HCT116 (cell line): Measurements from ENCODE around the gene FREM1. TPM values are rescaled to one million over a fixed set of nuclear protein-coding genes. Genes with fewer than 3 reads are reported as not detected.

Experiments used
- ATAC-seq: fragments of 200-7000 bp; cut with Tn5 transposase; 2 replicates; pipeline ENCODE4 v1.9.1; 2020; ENCODE audit warnings: mild to moderate bottlenecking, moderate library complexity
- BruUV-seq: library from RNA; stranded (reverse); fragments of 400-500 nt; replicated peaks from 2 replicates; lab custom pipeline; 2021; lab: Mats Ljungman, UMichigan
- CTCF ChIA-PET: fragments of 300-600 bp; sonication (Branson Sonifier 250); formaldehyde crosslinking; loops from one replicate; lab custom pipeline; 2021; ENCODE audit warnings: antibody characterized with exemption; lab: Charles Lee
- POLR2A ChIA-PET: fragments of 300-600, 350-600 bp; sonication (Branson Sonifier 250); formaldehyde crosslinking; loops from one replicate; lab custom pipeline; 2021; ENCODE audit warnings: antibody characterized with exemption; lab: Charles Lee
- RAD21 ChIA-PET, 2 experiments: fragments of 300-600 bp; sonication (Branson Sonifier 250); formaldehyde crosslinking; loops; one replicate each; lab custom pipeline; 2023; ENCODE audit warnings: low total read pairs in 2 of 2; ENCODE audit not compliant: uncharacterized antibody in 2 of 2, unreplicated experiment in 2 of 2, low non-redundant PET in 1 of 2; lab: Charles Lee
- DNase-seq: peaks from one replicate; pipeline ENCODE4 v3.0.0-alpha.2; 2010; ENCODE audit warnings: low read depth, low spot score
- H2AFZ ChIP-seq: fragments of 200-600 bp; shearing (Covaris generic), sonication (generic); 2 replicates; pipeline ENCODE4 v1.6.1; 2017; ENCODE audit warnings: low read depth, mixed run types, mixed read lengths, antibody characterized with exemption, low read length; ENCODE audit not compliant: poor library complexity, severe bottlenecking
- H3K27ac ChIP-seq: 2 replicates; pipeline ENCODE4 v1.5.1; 2012; ENCODE audit warnings: low read depth, low read length
- H3K27me3 ChIP-seq: fragments of 200-600 bp; sonication (generic); 2 replicates; pipeline ENCODE4 v1.6.1; 2016; ENCODE audit warnings: mixed run types, low read length, mixed read lengths; ENCODE audit not compliant: insufficient read depth
- H3K36me3 ChIP-seq, 2 experiments: fragments of 200-500 bp in 1 of 2; fragments of 200-600 bp in 1 of 2; sonication (Bioruptor generic) in 1 of 2; sonication (generic) in 1 of 2; 2 replicates each; pipeline versions ENCODE4 v1.5.1 to v1.6.1; 2014 to 2016; ENCODE audit warnings: low read length in 2 of 2, inconsistent platforms in 1 of 2, mixed read lengths in 1 of 2, mixed run types in 1 of 2; ENCODE audit not compliant: insufficient read depth in 2 of 2, control insufficient read depth in 1 of 2
- H3K4me1 ChIP-seq, 2 experiments: fragments of 200-600 bp in 1 of 2; sonication (generic) in 1 of 2; 2 replicates each; pipeline versions ENCODE4 v1.5.1 to v1.6.1; 2012 to 2017; ENCODE audit warnings: low read length in 2 of 2, inconsistent platforms in 1 of 2, mild to moderate bottlenecking in 1 of 2, mixed read lengths in 1 of 2, mixed run types in 1 of 2, moderate library complexity in 1 of 2; ENCODE audit not compliant: insufficient read depth in 2 of 2, control insufficient read depth in 1 of 2
- H3K4me2 ChIP-seq: fragments of 200-600 bp; sonication (generic); 2 replicates; pipeline ENCODE4 v1.6.1; 2017; ENCODE audit warnings: mixed run types, low read length, mixed read lengths
- H3K4me3 ChIP-seq, 2 experiments: fragments of 200-600 bp in 1 of 2; sonication (generic) in 1 of 2; replicated peaks in 1 of 2; 2 replicates each; pipeline ENCODE4 v1.5.1; 2011 to 2016; ENCODE audit warnings: low read length in 2 of 2, control low read depth in 1 of 2, low read depth in 1 of 2, mild to moderate bottlenecking in 1 of 2, mixed read lengths in 1 of 2, mixed run types in 1 of 2
- H3K79me2 ChIP-seq: fragments of 200-600 bp; sonication (generic); 2 replicates; pipeline ENCODE4 v1.6.1; 2017; ENCODE audit warnings: mild to moderate bottlenecking, mixed run types, low read length, moderate library complexity, mixed read lengths; ENCODE audit not compliant: insufficient read depth
- H3K9ac ChIP-seq: fragments of 200-600 bp; sonication (generic); 2 replicates; pipeline ENCODE4 v1.6.1; 2016; ENCODE audit warnings: low read length, mixed read lengths
- H3K9me2 ChIP-seq: fragments of 200-600 bp; sonication (generic), shearing (Covaris generic); 2 replicates; pipeline ENCODE4 v1.6.1; 2017; ENCODE audit warnings: mixed run types, mild to moderate bottlenecking, moderate library complexity; ENCODE audit not compliant: insufficient read depth
- H3K9me3 ChIP-seq, 2 experiments: fragments of 200-500 bp in 1 of 2; fragments of 200-600 bp in 1 of 2; sonication (Bioruptor generic) in 1 of 2; sonication (generic) in 1 of 2; 2 replicates each; pipeline ENCODE4 v1.6.1; 2014 to 2017; ENCODE audit warnings: low read length in 2 of 2, mixed read lengths in 2 of 2, inconsistent platforms in 1 of 2, low read depth in 1 of 2, mild to moderate bottlenecking in 1 of 2, mixed run types in 1 of 2, moderate library complexity in 1 of 2; ENCODE audit not compliant: control insufficient read depth in 1 of 2, insufficient read depth in 1 of 2
- H4K20me1 ChIP-seq: fragments of 200-600 bp; sonication (generic), shearing (Covaris generic); 2 replicates; pipeline ENCODE4 v1.6.1; 2017; ENCODE audit warnings: mixed run types, mild to moderate bottlenecking, moderate library complexity; ENCODE audit not compliant: insufficient read depth
- CBX3 ChIP-seq: IDR thresholded peaks from 2 replicates; pipeline ENCODE4 v1.6.1; 2012; ENCODE audit warnings: low read depth
- ELF1 ChIP-seq: IDR thresholded peaks from 2 replicates; pipeline ENCODE4 v1.6.1; 2012; ENCODE audit warnings: low read depth, borderline replicate concordance
- EZH2 ChIP-seq: fragments of 200-600 bp; sonication (generic); IDR thresholded peaks from 2 replicates; pipeline ENCODE4 v1.6.1; 2017; ENCODE audit warnings: antibody characterized with exemption, mixed run types
- JUND ChIP-seq: IDR thresholded peaks from 2 replicates; pipeline ENCODE4 v1.6.1; 2012
- POLR2AphosphoS5 ChIP-seq: IDR thresholded peaks from 2 replicates; pipeline ENCODE4 v1.6.1; 2011; ENCODE audit warnings: mild to moderate bottlenecking, low read depth, low read length, moderate library complexity
- RAD21 ChIP-seq: IDR thresholded peaks from 2 replicates; pipeline ENCODE4 v1.6.1; 2012; ENCODE audit warnings: low read depth, mild to moderate bottlenecking
- SRF ChIP-seq: IDR thresholded peaks from 2 replicates; pipeline ENCODE4 v1.6.1; 2012; ENCODE audit warnings: low read depth
- TCF7L2 ChIP-seq: IDR thresholded peaks from 2 replicates; pipeline ENCODE4 v1.7.0; 2011; ENCODE audit warnings: borderline replicate concordance, inconsistent platforms; ENCODE audit not compliant: insufficient read depth, insufficient read length; ENCODE audit errors: extremely low read depth
- YY1 ChIP-seq: IDR thresholded peaks from 2 replicates; pipeline ENCODE4 v1.6.1; 2011; ENCODE audit warnings: low read length, low read depth, moderate library complexity, mild to moderate bottlenecking; ENCODE audit not compliant: insufficient replicate concordance; ENCODE audit errors: extremely low read depth
- ZFX ChIP-seq: fragments of 450-650 bp; IDR thresholded peaks from 2 replicates; pipeline ENCODE4 v1.6.1; 2017
- intact Hi-C: fragments of 100-400 bp; cut with micrococcal nuclease; formaldehyde crosslinking; loops from 2 replicates; pipeline ENCODE4 v1.10.0; 2022
- total RNA-seq: library from RNA; stranded (reverse); gene quantifications from one replicate; pipeline ENCODE4 v1.2.1, GENCODE V29; 2021; ENCODE audit not compliant: unreplicated experiment

Gene FREM1
- total RNA-seq, 1 experiment from 2014 or later, result 0.12 TPM

DNA sequence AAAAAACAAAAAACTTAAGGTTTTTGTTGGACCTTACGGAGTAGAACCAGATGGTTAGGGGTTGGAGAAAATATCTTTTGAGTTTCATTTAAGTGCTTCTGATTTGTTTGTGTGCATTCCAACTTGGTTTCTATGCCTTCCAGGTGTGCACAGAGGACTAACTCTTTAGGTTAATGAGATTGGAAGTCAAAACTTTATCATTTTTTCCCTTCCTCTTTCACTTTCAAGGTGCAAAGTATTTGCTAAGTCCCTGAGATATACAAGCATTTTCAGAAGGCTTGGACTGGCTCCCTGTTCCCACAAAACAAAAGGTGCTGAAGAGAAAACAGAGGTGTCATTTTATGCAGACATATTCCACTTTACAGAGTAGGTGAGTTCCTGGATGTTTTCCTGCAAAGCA is 157.4 kb downstream of the FREM1 start:
- no peak overlapping the region for H3K4me3 ChIP-seq
- no peaks in the 10 kb centered on the region for H3K79me2 ChIP-seq
- no peaks in the 10 kb centered on the region for H3K9me3 ChIP-seq
- H2AFZ ChIP-seq, result no peak overlapping the region
- peaks cover 42% of the 10 kb centered on the region for H3K27me3 ChIP-seq
- H3K9ac ChIP-seq, result no peak overlapping the region
- intact Hi-C loops, result no loop called here
- CTCF ChIA-PET, result no interaction called here
- TF ChIP-seq YY1 (no peak), RAD21 (no peak)
- no peaks in the 10 kb centered on the region for H3K36me3 ChIP-seq
- H3K9me2 ChIP-seq, result no peaks in the 10 kb centered on the region
- no peak for ATAC-seq
- POLR2A ChIA-PET, result no interaction called here
- no TSS peak for BruUV-seq
- RAD21 ChIA-PET, result no interaction called here
- no peaks in the 10 kb centered on the region for H4K20me1 ChIP-seq
- no peak for DNase-seq
- no peaks in the 10 kb centered on the region for H3K4me1 ChIP-seq
- H3K4me2 ChIP-seq, result no peak overlapping the region
- H3K27ac ChIP-seq, result no peak overlapping the region

DNA sequence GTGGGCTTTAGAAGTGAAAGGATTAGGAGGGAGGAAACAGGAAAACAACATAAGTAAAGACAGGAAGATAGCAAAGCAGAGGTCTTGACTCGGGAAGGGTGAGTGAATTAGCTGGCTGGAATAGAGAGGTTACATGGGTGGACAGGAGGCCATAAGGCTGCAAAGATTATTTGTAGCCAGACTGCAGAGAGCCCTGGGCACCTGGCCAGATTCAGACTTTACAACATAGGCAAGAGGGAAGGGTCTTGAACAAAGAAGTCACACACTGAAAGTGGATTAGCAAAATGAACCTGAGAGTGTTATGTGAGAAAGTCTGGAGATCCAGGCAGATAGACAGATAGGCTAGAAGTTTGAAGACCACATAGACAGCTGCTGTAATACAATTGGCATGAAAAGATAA is 158.0 kb downstream of the FREM1 start:
- Histone ChIP-seq H3K79me2 (no peaks in the 10 kb centered on the region), H3K9me3 (no peaks in the 10 kb centered on the region), H2AFZ (no peak overlapping the region), H3K36me3 (no peaks in the 10 kb centered on the region), H3K4me3 (no peak overlapping the region), H3K9ac (no peak overlapping the region), H3K27ac (no peak overlapping the region), H3K4me1 (no peaks in the 10 kb centered on the region), H4K20me1 (no peaks in the 10 kb centered on the region), H3K27me3 (peaks cover 42% of the 10 kb centered on the region), H3K4me2 (no peak overlapping the region), H3K9me2 (no peaks in the 10 kb centered on the region)
- CTCF ChIA-PET, result interaction anchor here (1.5 kb wide), 1 partner anchor 17 kb away, joined by 3 read pairs; no protein-coding TSS in a partner anchor
- DNase-seq (no peak), ATAC-seq (no peak)
- intact Hi-C loops, result no loop called here
- RAD21 ChIA-PET, result no interaction called here
- TF ChIP-seq SRF (no peak), JUND (no peak), EZH2 (no peak), TCF7L2 (no peak), ELF1 (no peak), POLR2AphosphoS5 (no peak), ZFX (no peak), CBX3 (no peak)
- BruUV-seq, result no TSS peak
- POLR2A ChIA-PET, result no interaction called here
